ENCODE measurements around the gene NOTUM.
"Not testable (repeated sequence)": the region's sequence is repeated elsewhere in the genome, so short reads cannot be mapped to it uniquely, and the experiment has no call there.

The NOTUM gene

DNA sequence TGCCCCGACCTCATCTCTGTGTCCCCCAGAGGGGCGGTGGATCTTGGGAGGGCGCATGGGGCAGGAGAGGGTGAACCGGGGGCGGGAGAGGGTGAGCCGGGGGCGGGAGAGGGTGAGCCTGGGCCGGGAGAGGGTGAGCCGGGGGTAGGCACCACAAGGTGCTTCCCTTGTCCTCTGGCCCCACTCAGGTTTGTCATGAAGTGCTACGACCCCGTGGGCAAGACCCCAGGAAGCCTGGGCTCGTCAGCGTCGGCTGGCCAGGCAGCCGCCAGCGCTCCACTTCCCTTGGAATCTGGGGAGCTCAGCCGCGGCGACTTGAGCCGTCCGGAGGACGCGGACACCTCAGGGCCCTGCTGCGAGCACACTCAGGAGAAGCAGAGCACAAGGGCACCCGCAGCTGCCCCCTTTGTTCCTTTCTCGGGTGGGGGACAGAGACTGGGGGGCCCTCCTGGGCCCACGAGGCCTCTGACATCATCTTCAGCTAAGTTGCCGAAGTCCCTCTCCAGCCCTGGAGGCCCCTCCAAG is 35.3 kb upstream of the NOTUM start:
- no peak for DNase-seq (ENCODE audit: low read depth in 2 of 2)

DNA sequence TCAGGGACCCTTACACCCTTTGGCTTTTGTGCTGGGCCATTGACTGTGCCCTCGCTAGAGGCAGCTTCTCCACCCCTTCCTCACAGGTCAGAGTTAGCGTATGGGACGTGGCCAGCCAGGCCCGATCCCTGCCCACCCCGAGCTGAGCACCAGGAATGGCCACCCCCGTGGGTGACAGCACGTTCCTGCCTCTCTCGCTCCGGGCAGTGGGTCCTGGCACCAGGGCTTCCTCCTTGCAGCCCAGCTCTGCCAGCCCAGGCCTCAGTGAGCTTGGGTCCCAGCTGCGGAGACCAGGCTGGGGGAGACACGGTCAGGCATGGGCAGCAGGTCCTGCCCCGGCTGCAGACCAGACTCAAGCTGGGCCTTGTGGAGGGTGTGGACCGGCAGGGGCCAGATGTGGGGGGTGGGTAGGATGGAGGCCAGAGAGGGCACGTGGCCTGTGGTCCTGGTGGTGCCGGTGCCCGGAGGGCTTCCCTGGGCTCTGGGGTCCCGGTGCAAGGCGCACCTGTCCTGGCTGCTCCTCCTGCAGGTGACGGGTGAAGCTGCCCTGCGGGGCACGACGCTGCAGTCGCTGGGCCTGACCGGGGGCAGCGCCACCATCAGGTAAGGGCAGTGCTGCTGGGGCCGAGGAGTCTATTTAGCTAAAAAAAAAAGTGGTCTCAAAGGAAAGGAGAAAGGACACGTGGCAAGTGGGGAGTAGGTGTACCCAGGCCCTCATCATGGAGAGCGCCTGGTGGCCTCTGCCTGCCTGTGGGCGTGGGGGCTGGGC is 34.7 kb upstream of the NOTUM start:
- DNase-seq (ENCODE audit: low read depth in 2 of 2): no peak

- no peak for DNase-seq (ENCODE audit: low read depth in 2 of 2)
Measured at GRCh38 chr17:81994593-81995462, 33.8 kb upstream of the NOTUM start.

GRCh38 chr17:81993729-81994592 is 33.0 kb upstream of the NOTUM start:
- no peak for DNase-seq (ENCODE audit: low read depth in 2 of 2)

GRCh38 chr17:81992306-81993102 is 31.5 kb upstream of the NOTUM start:
- DNase-seq (ENCODE audit: low read depth in 2 of 2): no peak

DNA sequence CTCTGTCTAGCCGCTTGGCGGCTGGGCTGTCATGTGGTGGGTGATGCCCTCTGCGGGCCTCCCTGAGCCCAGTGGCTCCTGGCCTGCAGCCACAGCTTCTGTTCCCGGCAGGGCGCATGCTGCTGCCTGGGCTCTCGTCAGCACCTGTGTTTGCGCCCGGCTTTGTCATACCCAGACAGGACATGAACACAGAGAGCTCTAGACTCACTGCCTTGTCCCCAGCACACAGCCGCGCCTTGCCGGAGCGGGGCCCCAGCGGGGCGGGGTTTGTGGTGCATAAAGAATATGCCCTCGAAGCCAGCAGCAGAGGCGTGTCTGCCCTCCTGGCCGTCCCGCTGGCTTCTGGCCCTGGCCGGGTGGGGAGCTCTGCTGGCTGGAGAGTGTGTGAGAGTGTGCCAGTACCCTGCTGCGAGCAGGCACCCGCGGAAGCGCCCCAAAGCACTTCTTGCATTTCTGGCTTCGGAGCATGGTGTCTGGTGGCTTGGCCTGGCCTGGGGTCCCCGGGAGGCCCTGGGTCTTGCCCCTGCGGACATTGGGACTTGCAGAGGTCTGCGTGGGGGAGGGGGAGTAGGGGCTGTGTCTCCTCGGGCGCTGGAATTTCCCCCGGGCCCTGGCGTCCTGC is 30.8 kb upstream of the NOTUM start:
- DNase-seq (ENCODE audit: low read depth in 2 of 2): no peak

DNA sequence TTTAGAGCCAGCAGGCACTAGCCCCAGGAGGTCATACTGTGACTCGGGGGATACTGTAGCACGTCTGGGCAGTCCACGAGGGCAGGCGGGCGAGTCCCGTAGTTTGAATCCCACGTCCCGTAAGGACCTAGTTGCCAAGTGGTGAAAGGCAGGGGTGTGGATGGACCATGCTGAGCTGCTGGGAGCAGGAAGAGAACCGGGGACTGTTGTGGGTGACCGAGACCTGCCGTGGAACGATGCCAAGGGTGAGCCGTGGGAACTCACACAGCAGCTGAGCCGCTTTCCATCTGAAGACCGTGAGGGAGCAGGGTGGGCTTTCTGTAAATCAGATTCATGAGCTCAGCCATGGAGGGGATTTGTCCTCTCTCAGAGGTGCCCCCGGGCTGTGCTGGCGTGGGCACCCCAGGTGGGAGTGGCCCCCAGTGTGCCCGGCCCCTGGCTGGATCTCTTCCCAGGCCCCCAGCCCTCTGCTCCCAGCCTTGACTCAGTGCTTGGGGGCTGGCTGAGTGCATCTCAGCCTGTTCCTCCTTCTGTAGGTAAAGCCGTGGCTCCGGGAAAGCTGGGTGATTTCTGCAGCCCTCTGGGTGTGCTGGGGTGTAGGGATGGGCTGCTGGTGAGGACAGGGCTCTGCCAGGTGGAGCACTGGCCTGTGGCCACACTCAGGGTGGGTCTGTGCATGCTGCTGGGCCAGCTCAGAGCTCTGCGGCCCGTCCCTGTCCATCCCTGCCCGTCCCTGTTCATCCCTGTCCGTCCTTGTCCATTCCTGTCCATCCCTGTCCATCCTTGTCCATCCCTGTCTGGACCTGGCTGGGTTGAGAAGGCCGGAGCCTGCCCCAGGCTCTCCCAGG is 30.1 kb upstream of the NOTUM start:
- DNase-seq (ENCODE audit: low read depth in 2 of 2): no peak

DNA sequence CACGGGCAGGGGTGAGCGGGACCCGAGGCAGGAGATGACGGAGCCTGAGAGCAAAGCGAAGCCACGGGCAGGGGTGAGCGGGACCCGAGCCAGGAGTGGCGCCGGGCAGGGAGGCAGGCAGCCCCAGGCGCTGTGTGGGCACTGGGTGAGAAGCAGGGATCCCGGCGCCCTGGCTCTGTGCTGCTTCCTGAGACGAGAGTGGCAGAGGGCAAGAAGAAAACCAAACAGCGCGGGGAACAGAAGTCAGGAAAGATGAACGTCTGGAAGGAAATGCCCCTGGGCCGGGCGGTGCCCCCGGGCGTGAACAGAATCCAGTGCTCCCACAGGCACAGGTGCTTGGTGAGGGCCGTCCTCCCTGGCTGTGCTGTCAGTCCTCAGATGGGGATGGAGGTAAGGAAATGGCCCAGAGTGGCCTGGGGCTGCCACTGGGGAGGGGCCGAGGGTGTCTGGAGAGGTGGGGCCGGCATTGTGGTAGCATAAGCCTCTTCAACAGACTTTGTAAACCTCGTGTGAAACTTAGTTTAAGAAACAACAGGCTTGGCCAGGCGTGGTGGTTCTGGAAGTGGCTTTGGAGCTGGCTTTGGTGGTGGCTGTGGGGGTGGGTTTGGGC is 26.3 kb upstream of the NOTUM start:
- DNase-seq (ENCODE audit: low read depth in 2 of 2): no peak

GRCh38 chr17:81986606-81987005 is 25.6 kb upstream of the NOTUM start:
- DNase-seq (ENCODE audit: low read depth in 2 of 2): no peak

DNA sequence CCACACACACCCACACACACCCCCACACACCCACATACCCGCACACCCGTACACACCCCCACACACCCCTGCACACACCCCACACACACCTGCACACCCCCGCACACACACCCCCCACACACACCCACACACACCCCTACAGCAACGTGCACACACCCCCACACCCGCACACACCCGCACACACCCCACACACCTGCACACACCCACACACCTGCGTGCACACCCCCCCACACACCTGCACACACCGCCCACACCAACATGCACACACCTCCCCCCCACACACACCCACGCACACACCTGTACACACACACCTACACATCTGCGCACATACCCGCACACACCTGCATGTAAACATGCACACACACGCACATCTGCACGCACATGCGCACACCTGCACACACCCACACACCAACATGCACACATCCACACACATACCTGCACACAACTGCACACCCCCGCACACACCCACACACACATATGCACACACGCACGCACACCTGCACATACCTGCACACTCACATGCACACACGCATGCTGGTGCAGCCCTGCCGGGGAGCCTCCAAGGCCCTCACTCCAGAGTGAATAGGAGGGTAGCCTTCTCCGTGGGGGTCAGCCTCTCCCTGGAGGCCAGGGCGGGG is 23.9 kb upstream of the NOTUM start:
- no peak for DNase-seq (ENCODE audit: low read depth in 2 of 2)

DNA sequence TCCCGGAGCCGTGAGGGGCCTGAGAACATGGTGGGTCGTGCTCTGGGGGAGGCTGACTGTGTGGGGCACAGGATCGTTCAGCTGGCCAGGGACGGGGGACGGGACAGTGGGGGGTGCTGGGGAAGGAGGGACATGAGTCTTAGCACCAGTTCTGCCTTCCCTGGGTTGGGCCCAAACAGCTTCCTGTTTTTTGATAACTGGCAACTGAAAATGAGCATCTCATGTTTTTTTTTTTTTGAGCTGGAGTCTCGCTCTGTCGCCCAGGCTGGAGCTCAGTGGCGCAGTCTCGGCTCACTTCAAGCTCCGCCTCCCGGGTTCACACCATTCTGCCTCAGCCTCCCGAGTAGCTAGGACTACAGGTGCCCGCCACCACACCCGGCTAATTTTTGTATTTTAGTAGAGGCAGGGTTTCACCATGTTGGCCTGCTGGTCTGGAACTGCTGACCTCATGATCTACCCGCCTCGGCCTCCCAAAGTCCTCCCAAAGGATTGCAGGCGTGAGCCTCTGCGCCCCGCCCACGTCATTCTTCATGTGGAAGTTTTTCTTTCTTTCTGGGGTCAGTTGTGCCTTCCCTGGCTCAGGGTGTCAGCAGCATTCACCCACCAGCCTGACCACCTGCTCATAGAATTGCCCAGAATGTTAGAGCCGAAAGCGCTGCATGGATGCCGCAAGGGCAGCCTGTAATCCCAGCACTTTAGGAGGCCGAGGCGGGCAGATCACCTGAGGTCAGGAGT is 22.8 kb upstream of the NOTUM start:
- DNase-seq (ENCODE audit: low read depth in 2 of 2): no peak

DNA sequence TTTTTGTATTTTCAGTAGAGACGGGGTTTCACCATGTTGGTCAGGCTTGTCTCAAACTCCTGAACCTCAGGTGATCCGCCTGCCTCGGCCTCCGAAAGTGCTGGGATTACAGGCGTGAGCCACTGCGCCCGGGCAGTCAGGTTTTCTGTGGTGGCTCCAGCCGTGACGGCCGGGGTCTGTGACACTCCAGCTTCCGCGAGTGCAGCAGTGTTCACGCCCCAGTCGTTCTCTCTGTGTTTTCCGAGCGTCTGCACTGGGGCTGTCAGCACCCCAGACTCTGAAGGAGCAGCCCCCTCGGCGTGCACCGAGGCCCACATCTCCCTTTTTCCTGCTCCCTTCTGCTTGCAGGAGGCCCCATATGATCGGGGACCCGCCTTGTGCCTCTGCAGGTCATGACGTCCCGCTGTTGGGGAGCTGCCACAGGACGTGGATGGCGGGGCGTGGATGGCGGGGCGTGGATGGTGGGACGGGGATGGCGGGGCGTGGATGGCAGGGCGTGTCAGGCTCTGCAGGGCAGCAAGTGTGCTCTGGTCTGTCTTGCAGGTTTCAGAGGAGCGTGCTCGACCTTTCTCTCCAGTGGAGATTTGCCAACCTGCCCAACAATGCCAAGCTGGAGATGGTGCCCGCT is 22.1 kb upstream of the NOTUM start:
- no peak for DNase-seq (ENCODE audit: low read depth in 2 of 2)

GRCh38 chr17:81981511-81981910 is 20.5 kb upstream of the NOTUM start:
- DNase-seq (ENCODE audit: low read depth in 2 of 2): not testable (repeated sequence)

- no peak for DNase-seq (ENCODE audit: low read depth in 2 of 2)
Measured at GRCh38 chr17:81980707-81981343, 19.8 kb upstream of the NOTUM start.

DNA sequence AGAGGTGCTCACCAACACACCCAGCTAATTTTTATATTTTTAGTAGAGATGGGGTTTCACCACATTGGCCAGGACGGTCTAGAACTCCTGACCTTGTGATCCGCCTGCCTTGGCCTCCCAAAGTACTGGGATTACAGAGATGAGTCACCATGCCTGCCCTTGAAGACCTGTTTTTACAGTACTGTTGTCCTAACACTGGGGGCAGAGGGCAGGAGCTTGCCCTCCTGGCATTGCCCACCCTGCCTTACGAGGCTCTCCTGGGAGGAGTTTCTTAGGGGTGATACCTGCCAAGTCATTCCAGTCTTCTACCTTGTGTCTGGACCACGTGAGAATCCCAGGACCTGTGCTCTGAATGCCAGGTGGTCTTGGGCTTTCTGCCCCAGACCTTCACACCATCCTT is 19.1 kb upstream of the NOTUM start:
- DNase-seq (ENCODE audit: low read depth in 2 of 2): no peak

GRCh38 chr17:81978524-81979298 is 17.7 kb upstream of the NOTUM start:
- DNase-seq (ENCODE audit: low read depth in 2 of 2): no peak

Measured in fibroblast of skin of left biceps (primary cell).